H7 (cell line): Measurements from ENCODE around the gene PC. TPM values are rescaled to one million over a fixed set of nuclear protein-coding genes. Genes with fewer than 3 reads are reported as not detected.
"Not testable (repeated sequence)": the region's sequence is repeated elsewhere in the genome, so short reads cannot be mapped to it uniquely, and the experiment has no call there.

ENCODE experiments used
- DNase-seq: peaks from one replicate; pipeline ENCODE4 v3.0.0; 2012
- H3K27me3 ChIP-seq: 2 replicates; pipeline ENCODE4 v1.6.0; 2011; ENCODE audit warnings: mild to moderate bottlenecking, low read length; ENCODE audit not compliant: control insufficient read depth, insufficient read depth
- H3K36me3 ChIP-seq: replicated peaks from 2 replicates; pipeline ENCODE4 v1.5.1; 2011; ENCODE audit warnings: low read length; ENCODE audit not compliant: control insufficient read depth, insufficient read depth
- H3K4me3 ChIP-seq: 2 replicates; pipeline ENCODE4 v1.5.1; 2011; ENCODE audit warnings: low read depth, mild to moderate bottlenecking, control low read depth, low read length, moderate library complexity; ENCODE audit not compliant: insufficient read depth
- total RNA-seq: library from RNA; depleted of rRNA; stranded (reverse); fragments of >200 nt; shearing (Covaris generic); gene quantifications from 2 replicates; pipeline ENCODE4 v1.2.3, GENCODE V29; 2014

PC gene
- total RNA-seq, 1 experiment from 2014 or later, result 26.6 TPM

GRCh38 chr11:66844496-66845142, 113.6 kb downstream of the PC start:
- Histone ChIP-seq H3K27me3 (no peaks in the 10 kb centered on the region), H3K36me3 (peaks cover 11% of the 10 kb centered on the region), H3K4me3 (no peak overlapping the region; the same call in 1 of the 2 replicates)
- DNase-seq, result peak; percentile 19

GRCh38 chr11:66843776-66844495, 114.2 kb downstream of the PC start:
- Histone ChIP-seq H3K36me3 (peaks cover 13% of the 10 kb centered on the region), H3K4me3 (peak overlapping the region; percentile 100), H3K27me3 (no peaks in the 10 kb centered on the region)
- DNase-seq, result no peak

- peak within 1 kb of the TSS; percentile 100 for H3K4me3 ChIP-seq
Measured at GRCh38 chr11:66842896-66843775, 115.0 kb downstream of the PC start, which contains the start of gene RCE1. Gene RCE1 (plus strand): TSS chr11:66843441. CDS start chr11:66843456, 15 bp downstream.

GRCh38 chr11:66842501-66842895, 115.7 kb downstream of the PC start:
- Histone ChIP-seq H3K36me3 (peaks cover 13% of the 10 kb centered on the region), H3K27me3 (no peaks in the 10 kb centered on the region), H3K4me3 (peak overlapping the region; percentile 100)

More at GRCh38 chr11:66842896-66843775, 115.0 kb downstream of the PC start, which contains the start of gene RCE1:
- no peaks in the 10 kb centered on the region for H3K27me3 ChIP-seq
- peaks cover 13% of the 10 kb centered on the region for H3K36me3 ChIP-seq
- peak; percentile 99 for DNase-seq

GRCh38 chr11:66841861-66842260, 116.3 kb downstream of the PC start:
- no peaks in the 10 kb centered on the region for H3K27me3 ChIP-seq
- no peak overlapping the region for H3K4me3 ChIP-seq
- DNase-seq, result no peak
- peaks cover 13% of the 10 kb centered on the region for H3K36me3 ChIP-seq

More at GRCh38 chr11:66842501-66842895, 115.7 kb downstream of the PC start:
- no peak for DNase-seq

- DNase-seq, result no peak
- Histone ChIP-seq H3K36me3 (peaks cover 6% of the 10 kb centered on the region), H3K4me3 (no peak overlapping the region), H3K27me3 (no peaks in the 10 kb centered on the region)
Measured at GRCh38 chr11:66840317-66841091, 117.7 kb downstream of the PC start.

GRCh38 chr11:66835768-66836405, 122.3 kb downstream of the PC start:
- H3K27me3 ChIP-seq, result no peaks in the 10 kb centered on the region
- peaks cover 2% of the 10 kb centered on the region; the same call in 1 of the 2 replicates for H3K36me3 ChIP-seq
- no peak for DNase-seq
- H3K4me3 ChIP-seq, result no peak overlapping the region

GRCh38 chr11:66834943-66835342, 123.2 kb downstream of the PC start:
- Histone ChIP-seq H3K27me3 (no peaks in the 10 kb centered on the region), H3K4me3 (no peak overlapping the region), H3K36me3 (peaks cover 2% of the 10 kb centered on the region; the same call in 1 of the 2 replicates)
- DNase-seq, result no peak

GRCh38 chr11:66834539-66834845, 123.7 kb downstream of the PC start:
- no peak overlapping the region for H3K4me3 ChIP-seq
- DNase-seq, result no peak

GRCh38 chr11:66824573-66824972, 133.6 kb downstream of the PC start:
- not testable (repeated sequence) for DNase-seq, H3K36me3 ChIP-seq, H3K27me3 ChIP-seq, H3K4me3 ChIP-seq

More at GRCh38 chr11:66834539-66834845, 123.7 kb downstream of the PC start:
- Histone ChIP-seq H3K36me3 (peaks cover 2% of the 10 kb centered on the region; the same call in 1 of the 2 replicates), H3K27me3 (no peaks in the 10 kb centered on the region)

- DNase-seq, result no peak
- no peak overlapping the region for H3K4me3 ChIP-seq
- no peaks in the 10 kb centered on the region for H3K27me3 ChIP-seq
- no peaks in the 10 kb centered on the region; the same call in 1 of the 2 replicates for H3K36me3 ChIP-seq
Measured at GRCh38 chr11:66823700-66824099, 134.5 kb downstream of the PC start.

GRCh38 chr11:66820901-66821300, 137.3 kb downstream of the PC start:
- H3K27me3 ChIP-seq, result no peaks in the 10 kb centered on the region
- H3K36me3 ChIP-seq, result no peaks in the 10 kb centered on the region; the same call in 1 of the 2 replicates
- no peak for DNase-seq
- no peak overlapping the region for H3K4me3 ChIP-seq

- no peaks in the 10 kb centered on the region; the same call in 1 of the 2 replicates for H3K36me3 ChIP-seq
- H3K27me3 ChIP-seq, result no peaks in the 10 kb centered on the region
- no peak overlapping the region for H3K4me3 ChIP-seq
- DNase-seq, result no peak
Measured at GRCh38 chr11:66820381-66820780, 137.8 kb downstream of the PC start.
